HCT116 (cell line): ENCODE results near the gene CERS6. TPM values are rescaled to one million over a fixed set of nuclear protein-coding genes. Genes with fewer than 3 reads are reported as not detected.

Experiments
- ATAC-seq: fragments of 200-7000 bp; cut with Tn5 transposase; 2 replicates; pipeline ENCODE4 v1.9.1; 2020; ENCODE audit warnings: mild to moderate bottlenecking, moderate library complexity
- BruUV-seq: library from RNA; stranded (reverse); fragments of 400-500 nt; replicated peaks from 2 replicates; lab custom pipeline; 2021; lab: Mats Ljungman, UMichigan
- CTCF ChIA-PET: fragments of 300-600 bp; sonication (Branson Sonifier 250); formaldehyde crosslinking; loops from one replicate; lab custom pipeline; 2021; ENCODE audit warnings: antibody characterized with exemption; lab: Charles Lee
- POLR2A ChIA-PET: fragments of 300-600, 350-600 bp; sonication (Branson Sonifier 250); formaldehyde crosslinking; loops from one replicate; lab custom pipeline; 2021; ENCODE audit warnings: antibody characterized with exemption; lab: Charles Lee
- RAD21 ChIA-PET, 2 experiments: fragments of 300-600 bp; sonication (Branson Sonifier 250); formaldehyde crosslinking; loops; one replicate each; lab custom pipeline; 2023; ENCODE audit warnings: low total read pairs in 2 of 2; ENCODE audit not compliant: uncharacterized antibody in 2 of 2, unreplicated experiment in 2 of 2, low non-redundant PET in 1 of 2; lab: Charles Lee
- DNase-seq: peaks from one replicate; pipeline ENCODE4 v3.0.0-alpha.2; 2010; ENCODE audit warnings: low read depth, low spot score
- H2AFZ ChIP-seq: fragments of 200-600 bp; shearing (Covaris generic), sonication (generic); 2 replicates; pipeline ENCODE4 v1.6.1; 2017; ENCODE audit warnings: low read depth, mixed run types, mixed read lengths, antibody characterized with exemption, low read length; ENCODE audit not compliant: poor library complexity, severe bottlenecking
- H3K27ac ChIP-seq: 2 replicates; pipeline ENCODE4 v1.5.1; 2012; ENCODE audit warnings: low read depth, low read length
- H3K27me3 ChIP-seq: fragments of 200-600 bp; sonication (generic); 2 replicates; pipeline ENCODE4 v1.6.1; 2016; ENCODE audit warnings: mixed run types, low read length, mixed read lengths; ENCODE audit not compliant: insufficient read depth
- H3K36me3 ChIP-seq, 2 experiments: fragments of 200-500 bp in 1 of 2; fragments of 200-600 bp in 1 of 2; sonication (Bioruptor generic) in 1 of 2; sonication (generic) in 1 of 2; 2 replicates each; pipeline versions ENCODE4 v1.5.1 to v1.6.1; 2014 to 2016; ENCODE audit warnings: low read length in 2 of 2, inconsistent platforms in 1 of 2, mixed read lengths in 1 of 2, mixed run types in 1 of 2; ENCODE audit not compliant: insufficient read depth in 2 of 2, control insufficient read depth in 1 of 2
- H3K4me1 ChIP-seq, 2 experiments: fragments of 200-600 bp in 1 of 2; sonication (generic) in 1 of 2; 2 replicates each; pipeline versions ENCODE4 v1.5.1 to v1.6.1; 2012 to 2017; ENCODE audit warnings: low read length in 2 of 2, inconsistent platforms in 1 of 2, mild to moderate bottlenecking in 1 of 2, mixed read lengths in 1 of 2, mixed run types in 1 of 2, moderate library complexity in 1 of 2; ENCODE audit not compliant: insufficient read depth in 2 of 2, control insufficient read depth in 1 of 2
- H3K4me2 ChIP-seq: fragments of 200-600 bp; sonication (generic); 2 replicates; pipeline ENCODE4 v1.6.1; 2017; ENCODE audit warnings: mixed run types, low read length, mixed read lengths
- H3K4me3 ChIP-seq, 2 experiments: fragments of 200-600 bp in 1 of 2; sonication (generic) in 1 of 2; replicated peaks in 1 of 2; 2 replicates each; pipeline ENCODE4 v1.5.1; 2011 to 2016; ENCODE audit warnings: low read length in 2 of 2, control low read depth in 1 of 2, low read depth in 1 of 2, mild to moderate bottlenecking in 1 of 2, mixed read lengths in 1 of 2, mixed run types in 1 of 2
- H3K79me2 ChIP-seq: fragments of 200-600 bp; sonication (generic); 2 replicates; pipeline ENCODE4 v1.6.1; 2017; ENCODE audit warnings: mild to moderate bottlenecking, mixed run types, low read length, moderate library complexity, mixed read lengths; ENCODE audit not compliant: insufficient read depth
- H3K9ac ChIP-seq: fragments of 200-600 bp; sonication (generic); 2 replicates; pipeline ENCODE4 v1.6.1; 2016; ENCODE audit warnings: low read length, mixed read lengths
- H3K9me2 ChIP-seq: fragments of 200-600 bp; sonication (generic), shearing (Covaris generic); 2 replicates; pipeline ENCODE4 v1.6.1; 2017; ENCODE audit warnings: mixed run types, mild to moderate bottlenecking, moderate library complexity; ENCODE audit not compliant: insufficient read depth
- H3K9me3 ChIP-seq, 2 experiments: fragments of 200-500 bp in 1 of 2; fragments of 200-600 bp in 1 of 2; sonication (Bioruptor generic) in 1 of 2; sonication (generic) in 1 of 2; 2 replicates each; pipeline ENCODE4 v1.6.1; 2014 to 2017; ENCODE audit warnings: low read length in 2 of 2, mixed read lengths in 2 of 2, inconsistent platforms in 1 of 2, low read depth in 1 of 2, mild to moderate bottlenecking in 1 of 2, mixed run types in 1 of 2, moderate library complexity in 1 of 2; ENCODE audit not compliant: control insufficient read depth in 1 of 2, insufficient read depth in 1 of 2
- H4K20me1 ChIP-seq: fragments of 200-600 bp; sonication (generic), shearing (Covaris generic); 2 replicates; pipeline ENCODE4 v1.6.1; 2017; ENCODE audit warnings: mixed run types, mild to moderate bottlenecking, moderate library complexity; ENCODE audit not compliant: insufficient read depth
- CEBPB ChIP-seq: IDR thresholded peaks from 2 replicates; pipeline ENCODE4 v1.6.1; 2012; ENCODE audit warnings: low read depth
- EGR1 ChIP-seq: IDR thresholded peaks from 2 replicates; pipeline ENCODE4 v1.6.1; 2012; ENCODE audit warnings: low read depth
- ELF1 ChIP-seq: IDR thresholded peaks from 2 replicates; pipeline ENCODE4 v1.6.1; 2012; ENCODE audit warnings: low read depth, borderline replicate concordance
- EZH2 ChIP-seq: fragments of 200-600 bp; sonication (generic); IDR thresholded peaks from 2 replicates; pipeline ENCODE4 v1.6.1; 2017; ENCODE audit warnings: antibody characterized with exemption, mixed run types
- EZH2phosphoT487 ChIP-seq: fragments of 200-600 bp; IDR thresholded peaks from 2 replicates; pipeline ENCODE4 v1.6.1; 2018; ENCODE audit warnings: antibody characterized with exemption, borderline replicate concordance
- JUND ChIP-seq: IDR thresholded peaks from 2 replicates; pipeline ENCODE4 v1.6.1; 2012
- MAX ChIP-seq: IDR thresholded peaks from 2 replicates; pipeline ENCODE4 v1.6.1; 2012
- POLR2A ChIP-seq: IDR thresholded peaks from 2 replicates; pipeline ENCODE4 v1.7.0; 2011; ENCODE audit warnings: borderline replicate concordance; ENCODE audit not compliant: insufficient read depth, insufficient read length; ENCODE audit errors: extremely low read depth
- POLR2AphosphoS5 ChIP-seq: IDR thresholded peaks from 2 replicates; pipeline ENCODE4 v1.6.1; 2011; ENCODE audit warnings: mild to moderate bottlenecking, low read depth, low read length, moderate library complexity
- RAD21 ChIP-seq: IDR thresholded peaks from 2 replicates; pipeline ENCODE4 v1.6.1; 2012; ENCODE audit warnings: low read depth, mild to moderate bottlenecking
- REST ChIP-seq: IDR thresholded peaks from 2 replicates; pipeline ENCODE4 v1.6.1; 2012; ENCODE audit warnings: low read depth
- SP1 ChIP-seq: IDR thresholded peaks from 2 replicates; pipeline ENCODE4 v1.6.1; 2012; ENCODE audit warnings: low read depth
- SRF ChIP-seq: IDR thresholded peaks from 2 replicates; pipeline ENCODE4 v1.6.1; 2012; ENCODE audit warnings: low read depth
- YY1 ChIP-seq: IDR thresholded peaks from 2 replicates; pipeline ENCODE4 v1.6.1; 2011; ENCODE audit warnings: low read length, low read depth, moderate library complexity, mild to moderate bottlenecking; ENCODE audit not compliant: insufficient replicate concordance; ENCODE audit errors: extremely low read depth
- ZFX ChIP-seq: fragments of 450-650 bp; IDR thresholded peaks from 2 replicates; pipeline ENCODE4 v1.6.1; 2017
- ZNF274 ChIP-seq: fragments of 200-500 bp; sonication (Bioruptor generic); IDR thresholded peaks from 2 replicates; pipeline ENCODE4 v1.6.1; 2014; ENCODE audit warnings: mild to moderate bottlenecking, low read depth, low read length, inconsistent platforms
- intact Hi-C: fragments of 100-400 bp; cut with micrococcal nuclease; formaldehyde crosslinking; loops from 2 replicates; pipeline ENCODE4 v1.10.0; 2022
- total RNA-seq: library from RNA; stranded (reverse); gene quantifications from one replicate; pipeline ENCODE4 v1.2.1, GENCODE V29; 2021; ENCODE audit not compliant: unreplicated experiment

Gene CERS6
- total RNA-seq, 1 experiment from 2014 or later = 37.0 TPM

- Histone ChIP-seq H3K9ac (no peak overlapping the region), H4K20me1 (no peaks in the 10 kb centered on the region), H3K4me3 (no peak overlapping the region), H2AFZ (no peak overlapping the region), H3K9me3 (no peaks in the 10 kb centered on the region), H3K4me1 (no peaks in the 10 kb centered on the region), H3K4me2 (no peak overlapping the region), H3K27ac (no peak overlapping the region), H3K9me2 (no peaks in the 10 kb centered on the region), H3K27me3 (no peaks in the 10 kb centered on the region), H3K79me2 (peaks cover 78% of the 10 kb centered on the region), H3K36me3 (no peaks in the 10 kb centered on the region)
- intact Hi-C loops = no loop called here
- no peak for DNase-seq
- POLR2A ChIA-PET = no interaction called here
- RAD21 ChIA-PET = no interaction called here
- CTCF ChIA-PET = no interaction called here
- TF ChIP-seq JUND (no peak), SP1 (no peak), EZH2 (no peak), YY1 (no peak), POLR2A (no peak), EGR1 (no peak), ELF1 (no peak), POLR2AphosphoS5 (no peak), MAX (no peak), ZNF274 (no peak), SRF (no peak), RAD21 (no peak), REST (no peak), ZFX (no peak), EZH2phosphoT487 (no peak), CEBPB (no peak)
- no peak for ATAC-seq
- BruUV-seq = no TSS peak
These were observed 75.0 kb downstream of the CERS6 start for GRCh38 chr2:168530982-168531622.
